NCI-H2227 (cell line): Measurements from ENCODE around the gene MROH7.

Source experiments
- DNase-seq: peaks from one replicate; lab custom pipeline; 2025; ENCODE audit not compliant: unreplicated experiment; lab: John Stamatoyannopoulos, UW

The MROH7 gene

GRCh38 chr1:54723985-54724384 is 82.4 kb downstream of the MROH7 start:
- DNase-seq = no peak

GRCh38 chr1:54724771-54725170 is 83.2 kb downstream of the MROH7 start:
- DNase-seq = no peak

- DNase-seq = no peak
Measured at GRCh38 chr1:54728027-54728426, 86.4 kb downstream of the MROH7 start.

DNA sequence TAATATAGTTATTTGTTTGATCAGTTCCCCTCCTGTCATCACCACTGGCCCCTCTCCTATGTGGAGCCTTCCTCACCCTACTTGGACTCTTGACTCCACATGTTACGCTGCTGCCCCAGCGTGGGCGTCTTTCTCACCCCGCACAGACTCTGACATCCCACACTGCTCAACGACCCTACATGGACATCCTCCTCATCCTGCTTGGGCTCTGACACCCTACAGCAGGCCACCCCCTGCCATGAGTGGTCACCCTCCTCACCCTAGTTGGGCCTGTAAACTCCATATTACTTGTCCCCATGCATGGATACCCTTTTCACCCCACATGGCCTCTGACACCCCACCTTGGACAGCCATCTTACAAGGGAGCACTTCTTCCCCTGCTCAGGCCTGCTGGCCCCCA is 95.1 kb downstream of the MROH7 start:
- no peak for DNase-seq

DNA sequence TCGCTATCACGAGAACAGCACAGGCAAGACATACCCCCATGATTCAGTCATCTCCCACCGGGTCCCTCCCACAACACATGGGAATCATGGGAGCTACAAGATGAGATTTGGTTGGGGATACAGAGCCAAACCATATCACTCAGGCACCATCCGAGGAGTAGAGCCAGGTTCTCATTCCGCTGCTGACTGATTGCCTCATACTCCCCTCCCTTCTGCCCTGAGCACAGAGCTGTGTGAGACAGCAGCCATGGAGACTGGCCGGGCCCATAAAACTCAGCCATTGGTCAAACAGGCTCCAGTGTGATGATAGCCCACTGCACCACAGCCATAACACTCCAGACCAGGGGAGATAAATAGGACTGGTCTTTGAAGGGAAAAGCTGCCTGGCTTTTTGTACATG is 96.7 kb downstream of the MROH7 start:
- DNase-seq = no peak

DNA sequence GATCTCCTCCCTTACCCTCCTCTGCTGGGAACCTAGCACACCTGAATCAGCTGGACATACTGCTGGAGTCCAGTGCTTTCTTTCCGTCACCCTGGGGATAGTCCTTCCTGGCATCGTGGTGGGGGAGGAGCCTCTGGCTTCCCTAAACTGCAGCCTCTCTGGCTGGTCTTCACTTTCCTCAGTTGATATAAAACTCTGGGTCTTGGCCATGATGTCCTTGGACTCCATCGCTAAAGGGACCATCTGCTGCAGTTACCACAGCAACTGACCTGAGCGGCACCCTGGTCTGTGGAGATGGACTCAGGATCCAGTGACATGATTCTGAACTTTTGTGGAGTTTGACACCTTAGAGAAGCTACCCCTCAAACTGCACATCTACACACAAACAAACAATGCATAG is 99.9 kb downstream of the MROH7 start:
- DNase-seq = no peak

DNA sequence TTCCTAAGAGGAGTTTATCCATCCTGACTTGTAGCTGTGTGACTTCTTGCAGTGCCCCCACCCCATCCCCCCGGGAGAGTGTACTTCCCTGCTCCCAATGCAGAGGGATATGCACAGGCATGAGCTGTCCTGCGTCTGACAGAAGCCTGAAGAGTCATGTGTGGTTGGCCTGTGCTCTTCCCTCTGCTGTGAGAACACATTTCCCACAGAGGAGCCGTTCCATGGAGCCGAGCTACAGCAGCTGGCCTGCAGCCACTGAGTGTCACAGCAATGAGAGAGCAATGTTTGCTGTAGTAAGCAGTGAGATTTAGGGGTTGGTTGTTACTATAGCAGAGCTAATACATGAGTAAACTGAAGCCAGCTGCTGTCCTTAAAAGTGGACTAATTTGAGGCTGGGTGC is 100.7 kb downstream of the MROH7 start:
- DNase-seq = no peak

- no peak for DNase-seq
Measured at GRCh38 chr1:54743416-54744226, 102.0 kb downstream of the MROH7 start.

DNA sequence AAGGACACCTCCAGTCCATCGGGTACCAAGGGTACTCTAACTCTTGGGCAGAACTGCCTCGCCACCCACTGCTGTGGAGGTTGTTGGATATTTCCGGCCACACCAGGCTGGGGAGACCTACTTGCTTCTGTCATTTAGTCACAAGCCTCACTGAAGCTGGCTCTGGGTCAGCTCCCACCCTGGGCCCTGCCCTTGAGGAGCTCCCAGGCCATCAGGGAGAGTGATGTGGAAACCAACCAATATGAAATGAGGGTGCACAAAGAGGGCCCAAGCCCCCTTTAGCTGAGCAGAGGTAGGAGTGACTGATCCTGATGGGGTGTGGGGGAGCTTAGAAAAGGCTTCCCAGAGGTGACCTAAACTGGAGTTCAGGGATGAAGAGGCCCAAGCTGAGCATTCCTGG is 103.1 kb downstream of the MROH7 start:
- DNase-seq = no peak

DNA sequence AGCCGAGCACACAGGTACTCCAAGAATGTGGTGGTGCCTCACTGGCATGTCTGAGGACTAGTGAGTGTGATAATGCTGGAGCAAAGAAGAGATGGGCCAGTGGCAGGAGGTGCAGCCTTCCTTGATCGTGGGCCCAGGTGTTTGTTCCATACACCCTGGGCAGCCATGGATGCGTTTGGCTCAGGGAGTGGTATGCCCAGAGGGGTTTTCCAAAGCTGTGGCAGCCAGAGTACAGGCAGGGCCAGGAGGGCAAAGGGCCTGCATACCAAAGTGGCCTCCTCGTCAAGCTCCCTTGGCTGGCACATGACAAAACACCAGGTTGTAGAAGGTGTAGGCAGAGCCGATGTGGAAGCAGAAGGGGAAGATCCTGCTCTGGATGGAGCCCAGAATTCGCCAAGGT is 103.7 kb downstream of the MROH7 start:
- DNase-seq = no peak

GRCh38 chr1:54745864-54746263 is 104.3 kb downstream of the MROH7 start:
- no peak for DNase-seq

GRCh38 chr1:54748094-54748835 is 106.7 kb downstream of the MROH7 start:
- DNase-seq = no peak

- DNase-seq = no peak
Measured at GRCh38 chr1:54750596-54750995, 109.0 kb downstream of the MROH7 start.

DNA sequence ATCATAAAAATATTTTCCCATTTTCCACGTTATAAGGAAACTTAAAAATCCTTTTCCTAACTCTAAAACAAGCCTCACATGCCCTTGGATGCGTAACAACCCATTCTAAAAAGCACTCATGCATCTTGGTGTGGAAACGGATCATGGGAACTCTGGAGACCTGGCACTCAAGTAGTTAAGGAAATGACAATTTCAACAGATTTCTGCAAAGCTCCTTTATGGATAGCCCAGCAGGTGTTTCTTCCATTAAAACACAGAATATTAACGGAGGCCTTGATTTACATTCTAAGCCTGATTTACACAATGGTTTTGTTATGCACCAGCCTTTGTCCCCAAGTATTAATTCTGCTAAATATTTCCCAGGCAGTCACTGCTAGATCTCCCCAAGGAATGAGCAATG is 109.8 kb downstream of the MROH7 start:
- DNase-seq = no peak

DNA sequence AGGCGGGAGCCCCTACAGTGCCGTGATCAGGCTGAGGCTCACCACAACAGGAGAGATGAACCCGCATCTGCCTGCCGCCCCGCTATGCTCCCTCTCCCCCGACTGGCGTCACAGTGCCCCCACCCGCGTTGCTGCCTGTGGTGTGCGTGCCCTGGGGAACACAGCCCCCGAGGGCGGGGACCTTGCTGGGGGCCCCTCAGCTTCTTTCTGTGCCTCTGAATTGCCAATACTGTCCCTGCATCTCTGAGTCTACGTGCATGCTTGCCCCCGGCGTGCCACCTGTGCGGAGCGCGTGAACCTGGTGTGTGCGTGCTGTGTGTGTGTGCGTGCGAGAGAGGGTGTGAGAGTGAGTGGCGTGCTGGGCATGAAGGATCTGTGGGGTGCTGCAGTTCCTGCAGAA is 112.5 kb downstream of the MROH7 start:
- no peak for DNase-seq

GRCh38 chr1:54754486-54755285 is 113.1 kb downstream of the MROH7 start:
- DNase-seq = no peak

GRCh38 chr1:54757833-54758232 is 116.2 kb downstream of the MROH7 start:
- no peak for DNase-seq

- no peak for DNase-seq
Measured at GRCh38 chr1:54758678-54759348, 117.2 kb downstream of the MROH7 start.
